ENCODE results near the gene GALNT1.

Gene GALNT1

GRCh38 chr18:35618696-35619095, 37.2 kb downstream of the GALNT1 start:
- DNase-seq (ENCODE audit: low spot score): no peak

- no peak for DNase-seq (ENCODE audit: low spot score)
Observed at GRCh38 chr18:35619464-35619863, 37.9 kb downstream of the GALNT1 start.

GRCh38 chr18:35619941-35620340, 38.4 kb downstream of the GALNT1 start:
- DNase-seq (ENCODE audit: low spot score): no peak

GRCh38 chr18:35620765-35621164, 39.2 kb downstream of the GALNT1 start:
- DNase-seq (ENCODE audit: low spot score): no peak

GRCh38 chr18:35623255-35623654, 41.7 kb downstream of the GALNT1 start:
- DNase-seq (ENCODE audit: low spot score): no peak

- no peak for DNase-seq (ENCODE audit: low spot score)
Observed at GRCh38 chr18:35624146-35624545, 42.6 kb downstream of the GALNT1 start.

- DNase-seq (ENCODE audit: low spot score): no peak
Observed at GRCh38 chr18:35625232-35625631, 43.7 kb downstream of the GALNT1 start.

GRCh38 chr18:35633761-35634160, 52.2 kb downstream of the GALNT1 start:
- DNase-seq (ENCODE audit: low spot score): no peak

- DNase-seq (ENCODE audit: low spot score): no peak
Observed at GRCh38 chr18:35634323-35634722, 52.8 kb downstream of the GALNT1 start.

GRCh38 chr18:35635170-35635569, 53.6 kb downstream of the GALNT1 start:
- no peak for DNase-seq (ENCODE audit: low spot score)

GRCh38 chr18:35637227-35637626, 55.7 kb downstream of the GALNT1 start:
- no peak for DNase-seq (ENCODE audit: low spot score)

GRCh38 chr18:35639296-35639695, 57.8 kb downstream of the GALNT1 start:
- DNase-seq (ENCODE audit: low spot score): no peak

- no peak for DNase-seq (ENCODE audit: low spot score)
Observed at GRCh38 chr18:35641467-35641866, 59.9 kb downstream of the GALNT1 start.

GRCh38 chr18:35641916-35642315, 60.4 kb downstream of the GALNT1 start:
- DNase-seq (ENCODE audit: low spot score): no peak

GRCh38 chr18:35642802-35643201, 61.3 kb downstream of the GALNT1 start:
- no peak for DNase-seq (ENCODE audit: low spot score)

GRCh38 chr18:35646449-35646848, 64.9 kb downstream of the GALNT1 start:
- no peak for DNase-seq (ENCODE audit: low spot score)

GRCh38 chr18:35653392-35654135, 72.0 kb downstream of the GALNT1 start:
- no peak for DNase-seq (ENCODE audit: low spot score)

- no peak for DNase-seq (ENCODE audit: low spot score)
Observed at GRCh38 chr18:35658112-35658511, 76.6 kb downstream of the GALNT1 start.

- DNase-seq (ENCODE audit: low spot score): no peak
Observed at GRCh38 chr18:35661483-35662146, 80.1 kb downstream of the GALNT1 start.

GRCh38 chr18:35662293-35663062, 80.9 kb downstream of the GALNT1 start:
- no peak for DNase-seq (ENCODE audit: low spot score)

GRCh38 chr18:35671966-35672603, 90.5 kb downstream of the GALNT1 start:
- DNase-seq (ENCODE audit: low spot score): no peak

- DNase-seq (ENCODE audit: low spot score): no peak
Observed at GRCh38 chr18:35672897-35673296, 91.4 kb downstream of the GALNT1 start.
